SKM-1 (cell line): Measurements from ENCODE around the gene NCOA3.
"Not testable (repeated sequence)": the region's sequence is repeated elsewhere in the genome, so short reads cannot be mapped to it uniquely, and the experiment has no call there.

Experiments used
- DNase-seq: peaks from one replicate; lab custom pipeline; 2025; ENCODE audit not compliant: unreplicated experiment; lab: John Stamatoyannopoulos, UW

The NCOA3 gene

DNA sequence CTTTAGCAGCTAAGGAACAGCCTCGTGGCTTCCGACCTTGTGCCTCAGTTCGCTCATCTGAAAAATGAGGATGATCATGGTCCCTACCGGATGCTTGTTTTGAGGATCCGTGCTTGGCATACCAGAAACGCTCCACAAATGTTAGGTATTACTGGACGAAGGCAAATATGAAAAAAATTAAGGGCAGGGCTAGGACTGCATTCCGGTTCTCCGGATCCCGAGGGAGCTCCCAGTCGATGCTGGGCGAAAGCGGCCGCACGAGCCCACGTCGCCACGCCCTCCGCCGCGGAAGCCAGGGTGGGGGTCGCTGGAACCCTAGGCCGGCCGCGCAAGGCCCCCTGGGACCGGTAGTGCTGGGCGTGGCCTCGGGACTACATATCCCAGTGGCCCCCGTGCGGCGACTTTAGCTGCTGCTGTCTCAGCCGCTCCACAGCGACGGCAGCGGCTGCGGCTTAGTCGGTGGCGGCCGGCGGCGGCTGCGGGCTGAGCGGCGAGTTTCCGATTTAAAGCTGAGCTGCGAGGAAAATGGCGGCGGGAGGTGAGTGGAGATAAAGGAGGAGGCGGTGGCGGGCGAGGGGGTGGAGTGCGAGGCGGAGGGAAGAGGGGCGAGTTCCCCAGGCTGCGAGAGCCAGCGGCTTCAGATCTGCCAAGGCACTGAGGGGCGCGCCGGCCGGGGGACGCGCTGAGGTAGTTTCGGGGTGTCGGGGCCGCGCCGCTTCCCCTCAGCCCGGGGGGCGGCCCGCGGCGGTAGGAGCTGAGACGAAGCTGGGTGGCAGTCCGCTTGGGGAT, at the start of gene NCOA3:
TSS of gene NCOA3 (plus strand) at position 406 of the 789 bp plus-strand sequence. CDS start 120,361 bp downstream, outside the sequence.
- DNase-seq, result peak; percentile 83

DNA sequence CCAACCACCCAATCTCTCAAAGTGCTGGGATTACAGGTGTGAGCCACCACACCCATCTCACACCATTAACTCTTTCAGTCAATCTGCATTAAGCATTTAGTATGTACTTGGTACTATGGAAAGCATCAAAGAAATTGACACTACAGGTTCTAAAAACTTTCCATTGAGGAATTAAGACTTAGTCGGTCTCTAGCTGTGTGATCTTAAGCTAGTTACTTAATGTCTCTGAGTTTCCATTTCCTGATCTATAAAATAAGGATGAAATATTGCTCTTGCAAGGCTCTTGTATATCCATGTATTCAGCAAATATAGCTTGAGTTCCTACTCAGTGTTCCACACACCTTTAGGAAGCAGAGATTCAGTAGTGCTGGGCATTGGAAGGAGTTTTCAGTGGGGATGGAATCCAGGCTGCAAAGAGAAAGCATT, 48.9 kb upstream of the NCOA3 start:
- DNase-seq, result no peak

DNA sequence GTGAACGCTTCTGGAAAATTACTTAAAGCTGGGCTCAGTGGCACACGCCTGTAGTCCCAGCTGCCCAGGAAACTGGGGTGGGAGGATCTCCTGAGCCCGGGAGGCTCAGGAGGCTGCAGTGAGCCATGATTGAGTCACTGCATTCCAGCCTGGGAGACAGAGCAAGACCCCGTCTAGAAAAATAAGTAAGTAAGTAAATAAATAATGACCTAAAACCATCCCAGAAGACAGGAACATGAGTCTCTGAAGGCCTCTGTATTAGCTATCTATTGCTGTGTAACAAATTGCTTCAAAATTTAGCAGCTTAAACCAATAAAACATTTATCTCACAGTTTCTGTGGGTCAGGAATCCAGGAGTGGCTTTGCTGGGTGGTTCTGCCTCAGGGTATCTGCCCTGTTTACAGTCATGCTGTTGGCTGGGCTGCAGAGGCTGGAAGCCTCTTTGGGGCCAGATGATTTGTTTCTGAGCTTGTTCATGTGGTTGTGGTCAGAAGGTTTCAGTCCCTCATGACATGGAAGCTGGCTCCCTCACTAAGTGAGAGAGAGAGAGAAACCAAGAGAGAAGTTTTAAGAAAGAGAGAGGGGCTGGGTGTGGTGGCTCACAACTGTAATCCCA, 48.4 kb upstream of the NCOA3 start:
- no peak for DNase-seq

DNA sequence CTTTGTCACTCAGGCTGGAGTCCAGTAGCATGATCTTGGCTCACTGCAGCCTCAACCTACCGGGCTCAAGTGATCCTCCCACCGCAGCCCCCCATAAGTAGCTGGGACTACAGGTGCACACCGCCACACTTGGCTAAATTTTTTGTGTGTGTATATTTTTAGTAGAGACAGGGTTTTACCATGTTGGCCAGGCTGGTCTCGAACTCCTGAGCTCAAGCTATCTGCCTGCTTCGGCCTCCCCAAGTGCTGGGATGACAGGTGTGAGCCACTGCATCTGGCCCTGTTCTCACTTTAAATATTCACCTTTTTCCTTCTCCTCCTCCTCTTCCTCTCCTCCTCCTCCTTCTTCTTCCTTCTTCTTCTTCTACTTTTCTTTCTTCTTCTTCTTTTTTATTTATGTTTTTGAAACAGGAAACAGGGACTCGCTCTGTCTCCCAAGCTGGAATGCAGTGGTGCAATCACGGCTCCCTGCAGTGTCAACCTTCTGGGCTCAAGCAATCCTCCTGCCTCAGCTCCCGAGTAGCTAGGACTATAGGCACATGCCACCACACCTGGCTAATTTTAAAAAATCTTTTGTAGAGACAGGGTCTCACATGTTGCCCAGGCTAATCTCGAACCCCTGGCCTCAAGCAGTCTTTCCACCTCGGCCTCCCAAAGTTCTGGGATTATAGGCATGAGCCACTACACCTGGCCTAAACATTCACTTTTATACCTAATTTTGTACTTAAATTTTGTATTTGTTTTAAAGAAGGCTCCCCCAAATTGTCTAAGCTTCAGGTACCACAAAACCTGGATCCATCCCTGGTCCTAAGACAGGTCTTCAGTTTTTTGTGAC, 47.2 kb upstream of the NCOA3 start:
- DNase-seq, result no peak

DNA sequence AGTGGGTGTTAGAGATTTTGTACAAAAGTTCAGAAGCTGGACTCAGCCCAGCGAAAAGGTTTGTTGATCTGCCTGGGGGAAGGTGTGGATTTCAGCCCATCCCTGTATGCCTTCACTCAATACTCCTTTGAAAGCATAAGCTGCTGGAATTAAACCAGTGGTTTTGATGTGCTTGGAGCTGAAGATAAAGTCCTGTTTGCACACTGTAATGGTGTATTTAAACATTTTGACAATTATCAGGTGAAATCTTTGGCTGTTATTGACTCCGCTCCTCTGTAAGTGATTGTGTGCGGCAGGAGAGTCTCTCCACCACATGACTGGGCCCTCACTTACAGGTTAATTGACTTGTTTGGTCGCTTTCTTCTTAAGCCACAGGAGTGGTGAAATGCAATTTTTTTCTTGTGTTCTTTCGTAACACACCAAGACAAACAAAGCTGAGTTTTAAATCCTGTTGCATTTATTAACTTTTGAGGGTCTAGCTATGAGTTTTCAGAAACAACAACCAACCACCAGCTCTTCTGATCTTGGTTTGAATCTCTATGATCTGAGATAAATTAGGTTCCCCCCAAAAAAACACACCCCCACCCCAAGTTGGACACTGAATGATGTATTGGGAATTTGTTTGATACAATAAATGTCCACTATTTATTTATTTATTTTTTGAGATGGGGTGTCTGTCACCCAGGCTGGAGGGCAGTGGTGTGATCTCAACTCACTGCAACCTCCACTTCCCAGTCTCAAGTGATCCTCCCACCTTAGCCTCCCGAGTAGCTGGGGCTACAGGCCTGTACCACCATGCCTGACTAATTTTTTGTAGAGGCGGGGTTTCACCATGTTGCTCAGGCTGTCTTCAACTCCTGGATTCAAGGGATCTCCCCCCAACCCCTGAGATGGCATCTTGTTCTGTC, 46.3 kb upstream of the NCOA3 start:
- DNase-seq, result no peak

DNA sequence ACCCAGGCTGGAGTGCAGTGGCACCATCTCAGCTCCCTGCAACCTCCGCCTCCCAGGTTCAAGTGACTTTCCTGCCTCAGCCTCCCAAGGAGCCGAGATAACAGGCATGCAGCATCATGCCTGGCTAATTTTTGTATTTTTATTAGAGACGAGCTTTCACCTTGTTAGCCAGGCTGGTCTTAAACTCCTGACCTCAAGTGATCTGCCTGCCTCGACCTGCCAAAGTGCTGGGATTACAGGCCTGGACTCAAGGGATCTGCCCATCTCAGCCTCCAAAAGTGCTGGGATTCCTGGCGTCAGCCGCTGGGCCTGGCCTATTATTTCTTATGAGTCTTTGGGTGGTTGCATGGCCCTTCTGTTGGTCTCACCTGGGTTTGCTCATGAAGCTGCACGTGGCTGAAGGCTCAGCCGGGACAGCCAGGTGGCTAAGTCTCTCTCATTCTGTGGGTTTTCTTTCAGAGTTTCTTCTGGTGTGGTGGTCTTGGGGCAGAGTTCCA, 45.6 kb upstream of the NCOA3 start:
- no peak for DNase-seq

DNA sequence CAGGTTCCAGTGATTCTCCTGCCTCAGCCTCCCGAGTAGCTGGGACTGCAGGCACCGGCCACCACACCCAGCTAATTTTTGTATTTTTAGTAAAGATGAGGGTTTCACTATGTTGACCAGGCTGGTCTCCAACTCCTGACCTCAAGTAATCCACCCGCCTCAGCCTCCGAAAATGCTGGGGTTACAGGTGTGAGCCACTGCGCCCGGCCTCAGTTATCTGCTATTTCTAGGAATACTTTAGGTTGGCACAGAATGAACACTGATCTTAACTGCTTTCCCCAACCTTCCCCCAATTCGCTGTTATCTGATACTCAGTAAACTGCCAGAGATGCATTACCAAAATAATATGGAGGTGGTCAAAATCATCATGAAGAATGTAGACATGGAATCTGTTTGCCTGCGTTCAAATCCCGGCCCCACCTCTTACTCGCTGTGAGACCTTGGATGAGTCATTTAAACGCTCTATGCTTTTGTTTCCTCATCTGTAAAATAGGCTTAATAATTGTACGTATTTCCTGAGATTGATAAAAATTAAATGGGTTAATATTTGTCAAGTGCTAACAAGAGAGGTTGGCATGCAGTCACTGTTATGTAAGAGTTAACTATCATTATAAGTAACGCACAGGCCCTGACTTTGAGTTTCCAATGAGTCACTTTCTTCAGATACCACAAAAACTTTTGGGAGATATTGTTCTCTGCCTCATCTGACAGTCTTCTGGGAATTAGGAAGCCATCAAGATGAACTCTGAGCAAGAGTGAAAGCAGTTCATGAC, 44.5 kb upstream of the NCOA3 start:
- no peak for DNase-seq

DNA sequence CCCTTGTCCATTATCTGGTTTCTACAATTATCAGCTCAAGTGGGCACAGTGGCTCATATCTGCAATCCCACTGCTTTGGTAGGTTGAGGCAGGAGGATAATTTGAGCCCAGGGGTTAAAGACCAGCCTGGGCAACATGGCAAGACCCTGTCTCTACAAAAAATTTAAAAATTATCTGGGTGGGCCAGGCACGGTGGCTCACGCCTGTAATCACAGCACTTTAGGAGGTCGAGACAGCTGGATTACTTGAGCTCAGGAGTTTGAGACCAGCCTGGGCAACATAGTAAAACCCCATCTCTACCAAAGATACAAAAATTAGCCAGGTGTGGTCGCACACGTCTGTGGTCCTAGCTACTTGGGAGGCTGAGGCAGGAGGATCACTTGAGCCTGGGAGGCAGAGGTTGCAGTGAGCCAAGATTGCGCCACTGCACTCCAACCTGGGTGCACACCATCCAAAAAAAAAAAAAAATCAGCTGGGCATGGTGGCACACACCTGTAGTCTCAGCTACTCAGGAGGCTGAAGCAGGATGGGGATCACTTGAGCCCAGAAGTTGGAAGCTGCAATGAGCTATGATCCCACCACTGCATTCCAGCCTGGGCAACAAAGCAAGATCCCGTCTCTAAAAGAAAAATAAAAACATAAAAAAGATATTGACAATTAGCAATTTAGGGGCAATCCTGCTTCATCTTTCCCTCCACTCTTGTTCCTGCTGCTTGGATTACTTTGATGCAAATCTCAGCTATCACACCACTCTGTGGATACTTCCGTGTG, 43.2 kb upstream of the NCOA3 start:
- DNase-seq, result not testable (repeated sequence)

DNA sequence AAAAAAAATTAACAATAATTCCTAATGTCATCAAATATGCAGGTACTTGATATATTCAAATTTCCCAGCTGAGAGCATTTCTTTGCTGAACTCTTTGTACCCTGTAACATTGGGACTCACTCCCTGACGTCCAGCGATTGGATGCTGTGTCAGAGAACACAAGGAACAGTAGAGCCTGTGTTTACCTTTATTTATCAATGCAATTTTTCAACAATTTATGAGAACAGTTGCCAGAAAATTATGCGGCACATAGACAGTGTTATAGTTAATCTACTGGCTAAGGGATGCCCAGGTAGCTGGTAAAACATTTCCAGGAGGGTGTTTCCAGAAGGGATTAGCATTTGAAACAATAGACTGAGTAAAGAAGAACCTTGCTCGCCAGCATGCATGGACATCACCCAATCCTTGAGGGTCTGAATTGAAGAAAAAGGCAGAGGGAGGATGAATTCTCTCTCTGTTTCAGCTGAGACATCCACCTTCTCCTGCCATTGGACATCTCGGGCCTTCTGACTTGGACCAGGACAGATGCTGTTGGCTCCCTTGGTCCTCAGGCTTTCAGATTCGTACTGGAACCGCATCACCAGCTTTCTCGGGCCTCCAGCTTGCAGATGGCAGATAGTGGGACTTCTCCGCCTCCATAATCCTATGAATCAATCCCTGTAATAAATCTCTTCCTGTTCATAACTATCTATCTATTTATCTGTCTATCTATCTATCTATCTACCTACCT, 42.2 kb upstream of the NCOA3 start:
- no peak for DNase-seq

DNA sequence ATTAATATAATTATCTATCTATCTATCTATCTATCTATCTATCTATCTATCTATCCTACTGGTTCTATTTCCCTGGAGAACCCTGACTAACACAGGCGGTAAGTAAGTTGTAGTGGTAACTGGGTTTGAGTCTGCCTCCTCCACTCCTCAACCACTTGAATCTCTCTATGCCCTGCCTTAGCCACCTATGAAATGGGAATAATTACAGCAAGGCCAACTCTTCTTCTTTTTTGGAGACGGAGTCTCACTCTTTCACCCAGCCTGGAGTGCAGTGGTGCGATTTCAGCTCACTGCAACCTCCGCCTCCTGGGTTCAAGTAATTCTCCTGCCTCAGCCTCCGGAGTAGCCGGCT, 41.0 kb upstream of the NCOA3 start:
- DNase-seq, result not testable (repeated sequence)

DNA sequence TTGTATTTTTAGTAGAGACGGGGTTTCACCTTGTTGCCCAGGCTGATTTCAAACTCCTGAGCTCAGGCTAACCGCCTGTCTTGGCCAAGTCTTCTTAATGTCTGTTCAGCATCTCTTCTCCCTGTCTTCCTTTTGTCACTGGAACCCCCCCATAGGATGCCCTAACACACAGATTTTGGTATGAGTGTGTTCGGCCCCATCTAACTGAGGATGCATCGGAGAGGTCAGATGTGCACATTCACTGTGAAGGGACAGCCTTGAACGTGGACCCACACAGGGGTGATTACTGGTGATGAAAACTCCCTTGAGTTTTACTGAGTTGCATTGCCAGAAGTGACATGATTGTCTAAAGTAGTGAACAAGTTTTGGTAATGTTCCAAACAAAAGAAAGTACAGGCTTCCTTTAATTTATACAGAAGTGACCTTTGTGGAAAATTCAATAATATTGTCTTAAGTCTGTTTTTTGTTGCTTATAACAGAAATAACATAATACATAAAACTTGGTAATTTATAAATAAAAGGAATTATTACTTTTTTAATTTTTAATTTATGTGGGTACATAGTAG, 40.5 kb upstream of the NCOA3 start:
- no peak for DNase-seq

DNA sequence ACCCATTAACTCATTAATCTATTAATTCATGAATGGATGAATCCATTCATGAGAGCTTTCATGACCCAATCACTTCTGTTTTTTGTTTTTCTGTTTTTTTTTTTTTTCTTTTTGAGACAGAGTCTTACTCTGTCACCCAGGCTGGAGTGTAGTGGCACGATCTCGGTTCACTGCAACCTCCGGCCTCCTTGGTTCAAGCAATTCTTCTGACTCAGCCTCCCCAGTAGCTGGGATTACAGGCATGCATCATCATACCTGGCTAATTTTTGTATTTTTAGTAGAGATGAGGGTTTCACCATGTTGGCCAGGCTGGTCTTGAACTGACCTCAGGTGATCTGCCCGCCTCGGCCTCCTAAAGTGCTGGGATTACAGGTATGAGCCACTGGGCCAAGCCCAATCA, 39.8 kb upstream of the NCOA3 start:
- DNase-seq, result not testable (repeated sequence)

DNA sequence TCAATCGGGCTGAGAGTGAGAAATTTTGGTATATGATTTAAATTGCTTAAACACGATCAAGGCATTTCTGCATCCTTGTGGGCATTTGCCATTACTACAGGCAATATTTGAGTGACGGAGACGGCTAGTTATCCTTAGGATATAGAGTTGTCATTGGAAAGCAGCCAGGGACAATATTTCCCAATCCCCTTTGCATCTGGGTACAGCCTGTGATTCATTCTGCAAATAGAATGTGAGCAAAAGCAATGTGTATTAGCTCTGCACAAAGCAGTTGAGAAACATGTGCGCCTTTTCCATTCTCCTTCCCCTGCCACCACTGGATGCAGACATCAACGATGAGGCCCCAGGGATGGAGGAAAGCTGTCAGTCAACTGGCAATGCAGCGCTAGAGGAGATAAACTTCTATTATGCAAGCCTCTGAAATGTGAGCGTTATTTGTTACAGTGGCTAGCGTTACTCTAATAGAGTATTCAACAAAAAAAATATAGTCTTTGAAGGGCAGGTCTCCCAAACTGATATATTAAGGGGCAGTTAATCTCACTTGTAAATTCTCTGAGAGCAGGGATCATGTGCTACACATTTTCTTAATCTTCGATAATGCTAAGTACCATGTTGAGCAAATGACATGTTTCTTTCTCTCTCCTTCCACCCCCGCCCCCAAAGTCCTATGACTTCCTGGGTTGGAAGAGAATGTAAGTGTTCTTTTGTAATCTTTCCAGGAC, 37.1 kb upstream of the NCOA3 start:
- no peak for DNase-seq

DNA sequence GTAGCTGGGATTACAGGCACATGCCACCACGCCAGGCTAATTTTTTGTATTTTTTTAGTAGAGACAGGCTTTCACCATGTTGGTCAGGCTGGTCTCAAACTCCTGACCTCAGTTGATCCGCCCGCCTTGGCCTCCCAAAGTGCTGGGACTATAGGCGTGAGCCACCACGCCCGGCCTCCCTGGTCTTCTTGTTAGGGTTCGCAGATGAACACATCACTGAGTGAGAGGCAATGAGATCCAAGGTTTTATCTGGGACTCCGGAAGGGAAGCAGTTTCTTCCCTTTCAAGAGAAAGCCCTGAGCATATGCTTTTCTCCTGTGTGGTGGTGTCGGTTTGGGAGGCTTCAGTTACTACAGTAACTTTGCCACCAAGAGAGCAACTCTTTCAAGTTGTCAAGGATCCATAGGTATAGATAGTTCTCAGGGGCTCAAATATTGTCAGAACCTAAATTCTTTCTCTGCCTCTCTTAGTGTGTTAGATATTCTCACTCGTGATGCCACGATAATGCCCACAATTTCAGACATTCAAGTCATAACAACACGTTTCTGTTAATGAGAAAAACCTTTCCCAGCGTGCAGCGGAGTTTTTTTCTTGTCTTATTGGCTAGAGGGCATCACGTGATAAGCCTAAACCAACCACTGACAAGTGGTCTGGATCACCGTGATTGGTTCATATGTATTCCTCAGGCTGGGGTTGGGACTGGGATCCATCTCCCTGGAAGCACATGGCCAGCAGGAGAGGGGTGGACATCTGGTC, 36.2 kb upstream of the NCOA3 start:
- DNase-seq, result no peak

DNA sequence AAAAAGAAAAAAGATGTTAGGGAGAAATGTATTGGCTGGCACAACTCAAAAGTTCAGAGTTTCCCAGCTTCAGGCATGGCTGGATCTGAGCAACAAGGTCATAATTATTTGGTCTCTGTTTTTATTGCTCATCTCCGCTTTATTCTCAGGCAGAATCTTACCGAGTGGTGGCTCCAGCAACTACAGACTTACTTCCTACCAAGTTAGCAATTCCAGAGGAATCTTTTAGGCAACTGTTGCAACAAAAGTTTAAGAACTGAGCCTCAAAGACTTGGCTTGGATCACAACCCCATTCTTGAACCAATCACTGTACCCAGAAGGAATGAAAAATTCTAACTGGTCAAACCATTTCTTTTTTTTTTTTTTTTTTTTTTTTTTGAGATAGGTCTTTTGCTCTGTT, 35.5 kb upstream of the NCOA3 start:
- DNase-seq, result no peak

DNA sequence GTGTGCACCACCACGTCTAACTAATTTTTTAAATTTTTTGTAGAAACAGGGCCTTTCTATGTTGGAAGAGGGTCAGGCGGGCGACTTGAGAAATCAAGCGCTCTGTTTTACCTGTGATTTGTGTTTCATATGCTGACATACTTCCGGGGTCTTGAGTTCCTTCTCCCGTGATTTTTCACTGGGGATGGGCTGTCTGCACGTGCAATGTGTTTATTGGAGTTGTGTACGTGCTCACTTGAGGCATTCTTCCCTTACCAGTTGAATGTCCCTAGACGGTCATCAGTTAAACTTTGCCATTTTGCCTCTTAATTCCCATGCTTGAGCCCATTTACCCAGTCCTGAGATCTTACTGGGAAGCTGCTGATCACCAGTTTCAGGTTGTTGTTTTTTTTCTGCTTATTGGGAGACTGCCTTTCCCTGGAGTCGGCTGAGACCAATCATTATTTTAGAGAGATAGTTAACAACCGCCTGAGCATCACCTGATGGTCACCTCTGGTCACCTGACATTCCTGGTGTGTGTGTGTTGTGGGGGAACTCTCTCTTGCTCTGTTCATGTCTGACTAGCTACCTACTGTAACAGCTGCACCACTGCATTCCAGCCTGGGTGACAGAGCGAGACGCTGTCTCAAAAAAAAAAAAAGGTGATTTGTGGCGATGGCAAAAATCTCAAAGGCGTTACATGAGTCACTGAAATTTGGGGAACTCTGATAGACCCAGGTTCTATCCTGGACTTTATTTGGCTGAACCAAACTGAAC, 34.8 kb upstream of the NCOA3 start:
- no peak for DNase-seq
